H4 (cell line): Measurements from ENCODE around the gene ALOX12. TPM values are rescaled to one million over a fixed set of nuclear protein-coding genes. Genes with fewer than 3 reads are reported as not detected.
"Not testable (repeated sequence)": the region's sequence is repeated elsewhere in the genome, so short reads cannot be mapped to it uniquely, and the experiment has no call there.

Source experiments
- DNase-seq: peaks from one replicate; pipeline ENCODE4 v3.0.0-alpha.2; 2015; ENCODE audit warnings: low spot score
- total RNA-seq: library from RNA; depleted of rRNA; stranded (reverse); fragments of >200 nt; shearing (Covaris generic); gene quantifications from 2 replicates; pipeline ENCODE4 v1.2.3, GENCODE V29; 2014; rRNA removed

ALOX12 gene, protein sequence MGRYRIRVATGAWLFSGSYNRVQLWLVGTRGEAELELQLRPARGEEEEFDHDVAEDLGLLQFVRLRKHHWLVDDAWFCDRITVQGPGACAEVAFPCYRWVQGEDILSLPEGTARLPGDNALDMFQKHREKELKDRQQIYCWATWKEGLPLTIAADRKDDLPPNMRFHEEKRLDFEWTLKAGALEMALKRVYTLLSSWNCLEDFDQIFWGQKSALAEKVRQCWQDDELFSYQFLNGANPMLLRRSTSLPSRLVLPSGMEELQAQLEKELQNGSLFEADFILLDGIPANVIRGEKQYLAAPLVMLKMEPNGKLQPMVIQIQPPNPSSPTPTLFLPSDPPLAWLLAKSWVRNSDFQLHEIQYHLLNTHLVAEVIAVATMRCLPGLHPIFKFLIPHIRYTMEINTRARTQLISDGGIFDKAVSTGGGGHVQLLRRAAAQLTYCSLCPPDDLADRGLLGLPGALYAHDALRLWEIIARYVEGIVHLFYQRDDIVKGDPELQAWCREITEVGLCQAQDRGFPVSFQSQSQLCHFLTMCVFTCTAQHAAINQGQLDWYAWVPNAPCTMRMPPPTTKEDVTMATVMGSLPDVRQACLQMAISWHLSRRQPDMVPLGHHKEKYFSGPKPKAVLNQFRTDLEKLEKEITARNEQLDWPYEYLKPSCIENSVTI
- total RNA-seq: not detected in 2 replicates

- no peak for DNase-seq
Observed at GRCh38 chr17:6995500-6996255, at the start of gene ALOX12. Gene ALOX12, plus strand, starts transcription at chr17:6996049. Its CDS starts 69 bp downstream, at chr17:6996118.

GRCh38 chr17:6947745-6948144 lies 48.1 kb upstream of the ALOX12 start:
- DNase-seq: no peak

GRCh38 chr17:6948562-6948961 lies 47.3 kb upstream of the ALOX12 start:
- DNase-seq: no peak

- DNase-seq: no peak
Observed at GRCh38 chr17:6948976-6949375, 46.9 kb upstream of the ALOX12 start.

- DNase-seq: not testable (repeated sequence)
Observed at GRCh38 chr17:6950938-6951337, 44.9 kb upstream of the ALOX12 start.

DNA sequence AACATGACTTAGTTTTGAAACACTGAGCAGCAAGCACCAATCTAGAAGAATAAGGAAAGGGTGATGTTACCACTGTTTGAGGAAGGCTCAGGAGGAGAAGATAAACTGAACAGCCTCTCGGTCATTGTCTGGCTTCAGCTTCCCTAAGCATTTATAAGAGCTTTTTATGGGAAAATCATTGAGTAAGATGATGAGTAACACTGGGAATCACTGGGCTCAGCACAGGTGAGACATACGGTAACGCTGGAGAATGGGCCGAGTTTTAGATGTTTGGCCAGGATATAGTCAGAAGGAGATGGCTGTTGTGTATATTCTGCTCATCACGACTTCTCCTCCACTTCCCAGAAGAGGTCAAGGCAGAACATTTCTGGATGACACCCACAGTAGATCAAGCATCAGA lies 42.2 kb upstream of the ALOX12 start:
- DNase-seq: no peak

DNA sequence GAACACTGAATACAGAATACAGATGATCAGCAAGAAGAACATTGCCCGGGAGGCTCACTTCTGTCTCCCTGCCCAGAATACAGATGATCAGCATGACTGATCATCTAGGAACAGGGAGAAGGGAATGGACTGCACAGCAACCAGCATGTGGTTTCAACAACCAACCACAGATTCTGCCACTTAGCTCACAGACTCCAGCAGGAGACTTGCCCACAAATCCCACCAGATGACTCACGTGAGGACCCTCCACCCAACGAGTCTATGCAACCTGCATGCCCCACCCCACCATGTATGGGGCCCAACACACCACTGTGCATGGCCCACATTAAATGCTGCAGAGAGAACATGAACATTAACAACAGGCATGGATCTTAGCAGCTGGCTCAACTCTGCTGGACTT lies 36.1 kb upstream of the ALOX12 start:
- no peak for DNase-seq

- DNase-seq: no peak
Observed at GRCh38 chr17:6969323-6969726, 26.5 kb upstream of the ALOX12 start.

- no peak for DNase-seq
Observed at GRCh38 chr17:6970992-6971391, 24.9 kb upstream of the ALOX12 start.

GRCh38 chr17:6979440-6979839 lies 16.4 kb upstream of the ALOX12 start:
- DNase-seq: not testable (repeated sequence)

DNA sequence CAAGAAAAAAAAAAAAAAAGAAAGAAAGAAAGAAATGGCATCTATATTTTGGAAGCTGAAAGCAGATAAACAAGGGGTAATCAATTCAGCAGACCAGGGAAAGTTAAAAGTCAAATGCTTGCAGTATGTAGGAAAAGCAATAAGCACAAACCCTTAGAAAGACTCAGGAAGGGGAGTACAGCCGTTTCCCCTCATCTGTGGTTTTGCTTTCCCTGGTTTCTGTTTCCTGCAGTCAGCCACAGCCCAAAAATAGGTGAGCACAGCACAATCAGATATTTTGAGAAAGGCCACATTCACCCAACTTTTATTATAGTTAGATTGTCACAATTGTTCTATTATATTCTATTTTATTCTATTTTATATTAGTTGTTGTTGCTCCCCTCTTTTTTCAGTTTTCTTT lies 14.4 kb upstream of the ALOX12 start:
- DNase-seq: no peak

GRCh38 chr17:6985266-6985665 lies 10.6 kb upstream of the ALOX12 start:
- DNase-seq: no peak

DNA sequence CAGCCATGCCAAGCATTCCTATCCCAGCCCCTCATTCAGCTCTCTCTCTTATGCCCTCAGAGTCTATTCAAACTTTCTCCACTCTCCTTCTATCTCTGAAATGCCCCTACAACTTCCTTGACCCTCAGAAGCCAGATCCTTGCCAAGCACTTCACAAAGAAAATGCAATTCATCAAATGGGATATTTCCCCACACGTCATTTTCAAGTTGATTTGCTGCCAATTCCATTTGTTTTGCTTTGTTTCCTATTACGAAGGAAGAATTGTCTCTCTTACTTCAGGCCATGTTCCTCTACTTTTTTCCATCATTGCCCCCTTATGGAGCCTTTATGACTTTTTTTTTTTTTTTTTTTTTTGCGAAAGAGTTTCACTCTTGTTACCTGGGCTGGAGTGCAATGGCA lies 9.2 kb upstream of the ALOX12 start:
- no peak for DNase-seq

GRCh38 chr17:6989779-6990178 lies 6.1 kb upstream of the ALOX12 start:
- DNase-seq: no peak

DNA sequence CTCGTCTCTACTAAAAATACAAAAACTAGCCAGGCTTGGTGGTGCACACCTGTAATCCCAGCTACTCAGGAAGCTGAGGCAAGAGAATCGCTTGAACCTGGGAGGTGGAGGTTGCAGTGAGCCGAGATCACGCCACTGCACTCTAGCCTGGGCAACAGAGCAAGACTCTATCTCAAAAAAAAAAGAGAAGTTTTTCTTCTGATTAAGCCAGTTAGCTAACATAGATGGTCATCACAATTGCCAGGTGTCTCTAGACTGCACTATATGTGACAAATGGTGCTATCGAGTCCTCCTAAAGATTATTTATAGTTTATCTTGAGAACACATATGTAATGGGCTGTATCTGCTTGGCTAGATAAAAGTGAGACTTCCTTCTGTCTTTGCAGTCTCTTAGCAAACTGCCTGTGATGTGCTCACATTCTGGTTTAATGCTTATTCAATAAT lies 2.2 kb upstream of the ALOX12 start:
- not testable (repeated sequence) for DNase-seq

- DNase-seq: no peak
Observed at GRCh38 chr17:6994118-6994598, 1.7 kb upstream of the ALOX12 start.

- DNase-seq: no peak
Observed at GRCh38 chr17:6994666-6995256, 1.1 kb upstream of the ALOX12 start.

DNA sequence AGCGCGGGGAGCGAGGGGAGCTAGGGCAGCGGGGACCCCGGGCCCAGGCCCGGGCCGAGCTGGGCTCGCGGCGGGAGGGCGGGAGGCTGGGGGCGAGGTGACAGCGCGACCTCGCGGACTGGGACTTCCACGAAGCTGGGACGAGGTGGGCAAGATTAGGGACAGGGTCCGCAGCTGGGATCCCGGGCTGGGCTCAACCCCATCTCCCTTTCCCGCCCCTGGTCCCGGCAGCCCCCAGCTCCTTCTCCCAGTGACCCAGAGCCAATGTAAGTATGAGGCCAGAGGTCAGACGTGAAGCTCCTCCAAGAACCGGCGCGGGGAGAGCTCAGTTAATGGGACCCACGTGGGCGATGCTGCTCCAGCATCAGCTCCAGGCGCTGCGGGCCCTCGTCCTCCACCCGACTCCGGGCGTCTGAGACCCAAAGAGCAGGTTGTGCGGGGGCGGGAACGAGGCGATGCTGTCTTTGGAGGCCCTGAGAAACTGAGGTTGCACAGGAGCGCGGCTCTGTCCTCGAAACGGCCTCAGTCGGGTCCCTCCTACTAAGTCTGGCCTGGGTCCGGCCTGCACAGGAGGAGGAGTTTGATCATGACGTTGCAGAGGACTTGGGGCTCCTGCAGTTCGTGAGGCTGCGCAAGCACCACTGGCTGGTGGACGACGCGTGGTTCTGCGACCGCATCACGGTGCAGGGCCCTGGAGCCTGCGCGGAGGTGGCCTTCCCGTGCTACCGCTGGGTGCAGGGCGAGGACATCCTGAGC lies 585 bp downstream of the ALOX12 start:
- no peak for DNase-seq

DNA sequence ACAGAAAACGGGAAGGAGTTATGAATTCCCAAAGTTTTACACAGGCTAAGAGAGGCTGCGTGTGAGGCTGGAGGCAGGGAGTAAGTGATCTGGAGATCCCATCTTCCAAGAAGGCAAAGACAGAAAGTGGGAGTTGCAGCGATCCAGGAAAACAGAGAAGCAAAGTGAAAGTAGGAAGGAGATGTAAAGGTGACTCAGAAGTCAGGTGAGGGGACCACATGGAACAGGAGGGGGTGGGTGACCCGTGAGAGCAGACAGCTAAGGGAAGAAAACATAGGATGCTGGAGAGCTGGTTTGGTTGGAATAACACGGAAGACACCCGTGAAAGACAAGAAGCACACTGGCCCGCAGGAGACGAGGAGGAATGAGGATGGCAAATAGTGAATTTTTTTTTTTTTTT lies 1.3 kb downstream of the ALOX12 start:
- no peak for DNase-seq

- DNase-seq: no peak
Observed at GRCh38 chr17:6998855-6999508, 3.1 kb downstream of the ALOX12 start.
